Fibroblast of lung (primary cell): ENCODE data around the gene MYL3.
A peak's percentile ranks its signal among the peaks of the same experiment; 100 is the strongest.

Experiments
- CTCF ChIP-seq, 2 donors: IDR thresholded peaks in 1 of 2; conservative IDR thresholded peaks in 1 of 2; 1 replicate in 1 of 2; 2 replicates in 1 of 2; pipeline ENCODE4 v1.5.1; 2011 to 2012; ENCODE audit warnings: low read length in 2 of 2, control low read depth in 1 of 2, inconsistent platforms in 1 of 2, low read depth in 1 of 2, mild to moderate bottlenecking in 1 of 2
- EZH2 ChIP-seq: IDR thresholded peaks from 2 replicates; pipeline ENCODE4 v1.5.1; 2012; ENCODE audit warnings: low read length, control low read depth, mild to moderate bottlenecking; ENCODE audit errors: missing control alignments

GRCh38 chr3:46882377-46883053, 19.3 kb upstream of the MYL3 start:
- TF ChIP-seq CTCF (conservative IDR thresholded peaks at IDR 0.05 in 1 of 2, IDR thresholded peaks at IDR 0.05 in 1 of 2; ENCODE audit: low read depth in 1 of 2, low read length in 2 of 2), result no peak
- TF ChIP-seq EZH2, result peak; percentile 99
